Daoy (cell line): ENCODE data around the gene MYO1D. TPM values are rescaled to one million over a fixed set of nuclear protein-coding genes. Genes with fewer than 3 reads are reported as not detected.
"Not testable (repeated sequence)": the region's sequence is repeated elsewhere in the genome, so short reads cannot be mapped to it uniquely, and the experiment has no call there.

ENCODE experiments used
- DNase-seq: peaks from one replicate; pipeline ENCODE4 v3.0.0-alpha.2; 2015; ENCODE audit warnings: low read depth
- total RNA-seq: library from RNA; depleted of rRNA; stranded (reverse); fragments of >200 nt; shearing (Covaris generic); gene quantifications from 2 replicates; pipeline ENCODE4 v1.2.3, GENCODE V29; 2014; rRNA removed

Gene MYO1D
- 24.4 and 25.5 TPM in 2 replicates for total RNA-seq

GRCh38 chr17:32876417-32877163 lies at the start of gene MYO1D:
TSS of gene MYO1D (minus strand) at chr17:32877124. CDS start at chr17:32876872, 252 bp downstream.
- peak; percentile 63 for DNase-seq

- DNase-seq: no peak
Observed at GRCh38 chr17:32926183-32926582, 49.3 kb upstream of the MYO1D start.

GRCh38 chr17:32923905-32924304 lies 47.0 kb upstream of the MYO1D start:
- not testable (repeated sequence) for DNase-seq

GRCh38 chr17:32921017-32921416 lies 44.1 kb upstream of the MYO1D start:
- no peak for DNase-seq

- no peak for DNase-seq
Observed at GRCh38 chr17:32920293-32920692, 43.4 kb upstream of the MYO1D start.

GRCh38 chr17:32919876-32920275 lies 43.0 kb upstream of the MYO1D start:
- DNase-seq: not testable (repeated sequence)

- DNase-seq: no peak
Observed at GRCh38 chr17:32917842-32918241, 40.9 kb upstream of the MYO1D start.

- no peak for DNase-seq
Observed at GRCh38 chr17:32917081-32917480, 40.2 kb upstream of the MYO1D start.

- no peak for DNase-seq
Observed at GRCh38 chr17:32916134-32916533, 39.2 kb upstream of the MYO1D start.

- no peak for DNase-seq
Observed at GRCh38 chr17:32915245-32915644, 38.3 kb upstream of the MYO1D start.

- no peak for DNase-seq
Observed at GRCh38 chr17:32914181-32914580, 37.3 kb upstream of the MYO1D start.

- no peak for DNase-seq
Observed at GRCh38 chr17:32913593-32913992, 36.7 kb upstream of the MYO1D start.

GRCh38 chr17:32912218-32912897 lies 35.4 kb upstream of the MYO1D start:
- DNase-seq: peak; percentile 73

- DNase-seq: no peak
Observed at GRCh38 chr17:32910769-32911168, 33.8 kb upstream of the MYO1D start.

GRCh38 chr17:32909787-32910369 lies 33.0 kb upstream of the MYO1D start:
- DNase-seq: peak; percentile 77

GRCh38 chr17:32907583-32907982 lies 30.7 kb upstream of the MYO1D start:
- DNase-seq: no peak

GRCh38 chr17:32904891-32905290 lies 28.0 kb upstream of the MYO1D start:
- DNase-seq: no peak

- no peak for DNase-seq
Observed at GRCh38 chr17:32903774-32904673, 27.1 kb upstream of the MYO1D start.

- DNase-seq: no peak
Observed at GRCh38 chr17:32901743-32902142, 24.8 kb upstream of the MYO1D start.

- no peak for DNase-seq
Observed at GRCh38 chr17:32899236-32900013, 22.5 kb upstream of the MYO1D start.

- DNase-seq: no peak
Observed at GRCh38 chr17:32896647-32897258, 19.8 kb upstream of the MYO1D start.
